ENCODE measurements around the gene MCM9.
A peak's percentile ranks its signal among the peaks of the same experiment; 100 is the strongest.

The MCM9 gene

DNA sequence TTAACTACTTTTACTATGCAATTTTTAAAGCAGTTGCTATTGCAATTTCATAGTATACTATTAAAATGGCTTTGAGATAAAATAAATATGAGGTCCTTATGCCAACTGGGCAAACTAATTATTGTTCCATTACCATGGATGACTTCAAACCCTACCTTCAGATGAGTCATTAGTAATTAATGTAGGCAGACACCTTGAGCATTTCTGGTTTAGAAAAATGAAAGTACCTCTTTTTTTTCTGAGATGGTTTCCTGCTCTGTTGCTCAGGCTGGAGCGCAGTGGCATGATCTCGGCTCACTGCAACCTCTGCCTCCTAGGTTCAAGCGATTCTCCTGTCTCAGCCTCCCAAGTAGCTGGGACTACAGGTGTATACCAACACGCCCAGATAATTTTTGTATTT is 29.1 kb downstream of the MCM9 start:
- H3K27me3 ChIP-seq (ENCODE audit: control insufficient read depth in 1 of 2, insufficient read depth in 2 of 2, low read length in 2 of 2) = no peaks in the 10 kb centered on the region
- H3K4me1 ChIP-seq (ENCODE audit: control insufficient read depth, insufficient read depth, low read length) = no peaks in the 10 kb centered on the region
- H3K36me3 ChIP-seq (ENCODE audit: control insufficient read depth in 2 of 2, insufficient read depth in 2 of 2, low read length in 2 of 2) = peaks cover 9 to 25% of the 10 kb centered on the region in 2 donors
- H3K9me3 ChIP-seq (ENCODE audit: control insufficient read depth in 2 of 2, low read length in 2 of 2) = no peaks in the 10 kb centered on the region
- H3K4me3 ChIP-seq (ENCODE audit: low read length in 2 of 2) = no peak overlapping the region
- H3K27ac ChIP-seq (ENCODE audit: low read length) = no peak overlapping the region
- H3K9ac ChIP-seq (ENCODE audit: low read length in 2 of 2) = no peak overlapping the region

DNA sequence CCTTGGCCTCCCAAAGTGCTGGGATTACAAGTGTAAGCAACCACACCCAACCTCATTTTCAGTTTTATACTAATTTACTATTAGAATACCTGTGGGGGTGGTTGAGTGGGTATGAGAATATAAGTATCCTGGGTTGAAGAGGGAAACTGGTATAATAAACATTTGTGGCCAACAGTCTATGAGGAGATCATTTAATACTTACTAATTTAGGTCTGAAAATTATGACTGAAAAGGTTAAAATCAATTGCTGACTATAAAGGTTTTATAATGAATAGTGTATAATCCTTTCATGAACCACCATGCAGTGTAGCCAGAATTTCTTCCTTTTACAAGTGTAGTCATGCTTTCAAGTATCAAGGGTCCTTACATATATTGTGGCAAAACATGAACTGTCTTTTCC is 29.9 kb downstream of the MCM9 start:
- H3K27ac ChIP-seq (ENCODE audit: low read length) = no peak overlapping the region
- no peaks in the 10 kb centered on the region for H3K4me1 ChIP-seq (ENCODE audit: control insufficient read depth, insufficient read depth, low read length)
- no peaks in the 10 kb centered on the region for H3K27me3 ChIP-seq (ENCODE audit: control insufficient read depth in 1 of 2, insufficient read depth in 2 of 2, low read length in 2 of 2)
- H3K9me3 ChIP-seq (ENCODE audit: control insufficient read depth in 2 of 2, low read length in 2 of 2) = no peaks in the 10 kb centered on the region
- H3K36me3 ChIP-seq (ENCODE audit: control insufficient read depth in 2 of 2, insufficient read depth in 2 of 2, low read length in 2 of 2) = peaks cover 6 to 20% of the 10 kb centered on the region in 2 donors
- H3K4me3 ChIP-seq (ENCODE audit: low read length in 2 of 2) = no peak overlapping the region
- H3K9ac ChIP-seq (ENCODE audit: low read length in 2 of 2) = no peak overlapping the region

DNA sequence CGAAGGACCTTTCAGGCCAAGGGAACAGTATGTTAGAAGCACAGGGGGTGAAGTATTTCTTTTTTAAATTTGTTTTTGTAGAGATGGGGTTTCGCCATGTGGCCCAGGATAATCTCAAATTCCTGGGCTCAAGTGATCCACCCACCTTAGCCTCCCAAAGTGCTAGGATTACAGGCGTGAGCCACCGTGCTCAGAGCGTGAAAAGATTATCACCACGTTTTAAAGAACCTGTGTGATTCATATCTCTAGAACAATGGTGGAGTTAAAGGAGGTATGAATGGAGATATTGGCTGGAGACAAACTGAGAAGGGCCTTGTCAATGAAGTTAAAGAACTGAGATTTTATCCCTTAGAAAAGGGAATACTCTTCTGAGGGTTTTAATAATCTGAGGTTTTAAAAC is 31.3 kb downstream of the MCM9 start:
- H3K27ac ChIP-seq (ENCODE audit: low read length) = no peak overlapping the region
- H3K36me3 ChIP-seq (ENCODE audit: control insufficient read depth in 2 of 2, insufficient read depth in 2 of 2, low read length in 2 of 2) = peaks cover 9 to 18% of the 10 kb centered on the region in 2 donors
- H3K9ac ChIP-seq (ENCODE audit: low read length in 2 of 2) = no peak overlapping the region
- H3K4me3 ChIP-seq (ENCODE audit: low read length in 2 of 2) = no peak overlapping the region
- no peaks in the 10 kb centered on the region for H3K4me1 ChIP-seq (ENCODE audit: control insufficient read depth, insufficient read depth, low read length)
- no peaks in the 10 kb centered on the region for H3K27me3 ChIP-seq (ENCODE audit: control insufficient read depth in 1 of 2, insufficient read depth in 2 of 2, low read length in 2 of 2)
- no peaks in the 10 kb centered on the region for H3K9me3 ChIP-seq (ENCODE audit: control insufficient read depth in 2 of 2, low read length in 2 of 2)

DNA sequence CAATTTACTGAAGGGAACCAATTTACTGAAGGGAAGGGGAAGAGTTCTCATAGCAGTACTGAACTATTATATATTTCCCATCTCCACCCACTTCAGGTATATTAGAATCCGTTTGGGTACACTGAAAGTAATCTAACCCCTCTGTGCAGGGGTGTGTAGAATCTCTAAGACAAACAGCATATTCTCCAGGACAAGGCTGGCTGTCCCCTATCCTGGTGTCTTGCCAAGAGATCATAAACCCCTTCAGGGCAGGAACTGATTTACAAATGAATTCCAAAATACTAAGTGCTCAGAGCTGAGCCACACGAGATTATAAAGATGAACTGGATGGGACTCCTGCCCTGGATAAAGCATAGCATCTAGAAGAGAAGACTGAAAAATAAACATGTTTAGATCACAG is 31.8 kb downstream of the MCM9 start:
- peaks cover 9 to 18% of the 10 kb centered on the region in 2 donors for H3K36me3 ChIP-seq (ENCODE audit: control insufficient read depth in 2 of 2, insufficient read depth in 2 of 2, low read length in 2 of 2)
- no peak overlapping the region for H3K4me3 ChIP-seq (ENCODE audit: low read length in 2 of 2)
- no peaks in the 10 kb centered on the region for H3K4me1 ChIP-seq (ENCODE audit: control insufficient read depth, insufficient read depth, low read length)
- H3K27ac ChIP-seq (ENCODE audit: low read length) = no peak overlapping the region
- H3K27me3 ChIP-seq (ENCODE audit: control insufficient read depth in 1 of 2, insufficient read depth in 2 of 2, low read length in 2 of 2) = no peaks in the 10 kb centered on the region
- peak overlapping the region in 1 of 2 donors; percentile 17 for H3K9ac ChIP-seq (ENCODE audit: low read length in 2 of 2)
- H3K9me3 ChIP-seq (ENCODE audit: control insufficient read depth in 2 of 2, low read length in 2 of 2) = no peaks in the 10 kb centered on the region

DNA sequence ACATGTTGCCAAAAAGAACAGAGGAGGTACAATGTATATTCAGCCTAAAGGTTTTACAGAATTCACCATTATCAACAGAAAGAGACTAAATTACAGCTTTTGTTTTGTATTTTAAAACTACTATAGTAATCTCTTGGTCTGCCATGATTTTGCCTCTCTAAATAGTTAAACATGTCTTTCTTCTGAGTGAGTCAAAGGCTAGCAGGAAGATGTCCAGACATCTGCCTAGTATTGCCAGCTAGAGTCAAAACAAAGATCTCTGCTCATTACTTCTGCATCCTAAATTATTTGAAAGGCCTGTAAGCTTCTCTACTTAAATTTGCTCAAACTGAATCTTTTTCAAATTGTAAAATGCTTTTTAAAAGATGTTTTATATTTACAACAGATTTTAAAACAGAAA is 32.2 kb downstream of the MCM9 start:
- no peak overlapping the region for H3K27ac ChIP-seq (ENCODE audit: low read length)
- no peaks in the 10 kb centered on the region for H3K4me1 ChIP-seq (ENCODE audit: control insufficient read depth, insufficient read depth, low read length)
- H3K9me3 ChIP-seq (ENCODE audit: control insufficient read depth in 2 of 2, low read length in 2 of 2) = no peaks in the 10 kb centered on the region
- H3K27me3 ChIP-seq (ENCODE audit: control insufficient read depth in 1 of 2, insufficient read depth in 2 of 2, low read length in 2 of 2) = no peaks in the 10 kb centered on the region
- H3K9ac ChIP-seq (ENCODE audit: low read length in 2 of 2) = no peak overlapping the region
- H3K36me3 ChIP-seq (ENCODE audit: control insufficient read depth in 2 of 2, insufficient read depth in 2 of 2, low read length in 2 of 2) = peaks cover 7 to 15% of the 10 kb centered on the region in 2 donors
- no peak overlapping the region for H3K4me3 ChIP-seq (ENCODE audit: low read length in 2 of 2)

DNA sequence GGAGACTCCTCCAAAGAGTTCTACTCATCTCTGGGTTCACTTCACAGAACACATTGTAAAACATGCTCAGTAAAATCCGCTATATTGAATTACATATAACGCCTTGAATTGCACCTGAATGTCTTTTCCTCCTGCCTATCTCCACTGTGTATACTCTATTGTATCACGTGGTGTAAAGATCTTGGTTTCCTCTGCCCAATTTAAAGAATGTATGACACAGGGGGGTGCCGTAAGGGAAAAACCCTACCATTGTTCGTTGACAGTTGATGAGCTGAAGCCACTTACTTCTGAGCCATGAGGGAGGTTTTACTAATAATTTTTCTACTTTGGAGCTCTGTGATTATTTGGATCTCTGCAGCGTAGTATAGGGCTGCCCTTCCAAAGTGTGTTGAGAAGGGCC is 35.0 kb downstream of the MCM9 start:
- Histone ChIP-seq H3K27ac (ENCODE audit: low read length) (no peak overlapping the region), H3K27me3 (ENCODE audit: control insufficient read depth in 1 of 2, insufficient read depth in 2 of 2, low read length in 2 of 2) (no peaks in the 10 kb centered on the region), H3K4me1 (ENCODE audit: control insufficient read depth, insufficient read depth, low read length) (no peaks in the 10 kb centered on the region), H3K9ac (ENCODE audit: low read length in 2 of 2) (no peak overlapping the region), H3K36me3 (ENCODE audit: control insufficient read depth in 2 of 2, insufficient read depth in 2 of 2, low read length in 2 of 2) (peaks cover 4 to 7% of the 10 kb centered on the region in 2 donors), H3K9me3 (ENCODE audit: control insufficient read depth in 2 of 2, low read length in 2 of 2) (no peaks in the 10 kb centered on the region), H3K4me3 (ENCODE audit: low read length in 2 of 2) (no peak overlapping the region)

DNA sequence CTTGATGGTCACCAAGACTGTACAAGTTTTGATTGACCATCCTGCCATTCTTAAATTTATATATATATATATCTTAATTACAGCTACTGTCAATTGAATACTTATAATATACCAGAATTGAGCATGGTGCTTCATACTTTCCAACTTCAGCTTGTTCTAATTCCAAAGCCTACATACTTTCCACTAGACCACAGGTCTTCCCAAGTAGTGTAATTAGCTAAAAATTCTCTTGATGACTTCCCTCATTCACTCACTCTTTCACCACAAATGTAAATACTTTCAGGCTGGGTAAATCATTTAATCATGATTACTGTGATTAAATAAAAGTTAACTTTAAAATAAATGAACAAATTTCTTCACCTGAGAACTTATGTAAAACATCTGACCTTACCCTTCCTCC is 37.6 kb downstream of the MCM9 start:
- no peaks in the 10 kb centered on the region for H3K4me1 ChIP-seq (ENCODE audit: control insufficient read depth, insufficient read depth, low read length)
- no peaks in the 10 kb centered on the region for H3K9me3 ChIP-seq (ENCODE audit: control insufficient read depth in 2 of 2, low read length in 2 of 2)

DNA sequence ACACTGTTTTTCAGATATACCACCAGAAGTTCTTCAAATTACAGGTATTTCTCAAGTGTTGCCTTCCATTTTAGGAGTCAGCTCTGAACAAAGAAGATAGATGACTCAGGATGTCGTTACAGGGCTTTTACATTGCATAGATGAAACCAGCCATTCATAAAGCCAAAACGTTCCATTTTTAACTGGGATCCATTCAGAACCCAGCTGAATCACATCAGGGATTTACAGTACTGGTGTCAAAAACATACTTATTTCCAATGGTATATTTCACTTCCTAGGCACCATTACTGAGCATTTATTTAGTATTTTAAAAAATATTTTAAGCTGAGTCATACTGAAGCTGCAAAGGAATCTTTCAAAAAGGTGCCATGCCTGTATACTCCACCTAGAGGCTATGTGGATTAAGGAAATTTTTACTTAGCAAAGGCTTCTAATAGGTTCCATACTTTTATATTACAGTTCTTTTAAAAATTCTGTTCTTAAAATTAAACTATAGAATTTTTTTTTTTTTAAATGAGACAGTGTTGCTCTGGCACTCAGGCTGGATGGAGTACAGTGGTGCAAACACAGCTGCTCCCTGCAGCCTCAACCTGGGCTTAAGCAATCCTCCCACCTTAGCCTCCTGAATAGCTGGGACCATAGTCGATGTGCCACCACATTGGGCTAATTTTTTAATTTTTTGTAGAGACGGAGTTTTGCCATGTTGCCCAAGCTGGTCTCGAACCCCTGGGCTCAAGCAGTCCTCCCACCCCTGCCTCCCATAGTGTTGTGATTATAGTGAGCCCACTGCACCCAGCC is 38.4 kb downstream of the MCM9 start:
- Histone ChIP-seq H3K9ac (ENCODE audit: low read length in 2 of 2) (no peak overlapping the region), H3K4me1 (ENCODE audit: control insufficient read depth, insufficient read depth, low read length) (no peaks in the 10 kb centered on the region), H3K4me3 (ENCODE audit: low read length in 2 of 2) (no peak overlapping the region), H3K27ac (ENCODE audit: low read length) (no peak overlapping the region), H3K36me3 (ENCODE audit: control insufficient read depth in 2 of 2, insufficient read depth in 2 of 2, low read length in 2 of 2) (peaks cover 0 to 3% of the 10 kb centered on the region in 2 donors), H3K27me3 (ENCODE audit: control insufficient read depth in 1 of 2, insufficient read depth in 2 of 2, low read length in 2 of 2) (no peaks in the 10 kb centered on the region), H3K9me3 (ENCODE audit: control insufficient read depth in 2 of 2, low read length in 2 of 2) (no peaks in the 10 kb centered on the region)

More for the DNA sequence above, 37.6 kb downstream of the MCM9 start:
- Histone ChIP-seq H3K27ac (ENCODE audit: low read length) (no peak overlapping the region), H3K36me3 (ENCODE audit: control insufficient read depth in 2 of 2, insufficient read depth in 2 of 2, low read length in 2 of 2) (peaks cover 0 to 3% of the 10 kb centered on the region in 2 donors), H3K27me3 (ENCODE audit: control insufficient read depth in 1 of 2, insufficient read depth in 2 of 2, low read length in 2 of 2) (no peaks in the 10 kb centered on the region), H3K9ac (ENCODE audit: low read length in 2 of 2) (no peak overlapping the region), H3K4me3 (ENCODE audit: low read length in 2 of 2) (no peak overlapping the region)

DNA sequence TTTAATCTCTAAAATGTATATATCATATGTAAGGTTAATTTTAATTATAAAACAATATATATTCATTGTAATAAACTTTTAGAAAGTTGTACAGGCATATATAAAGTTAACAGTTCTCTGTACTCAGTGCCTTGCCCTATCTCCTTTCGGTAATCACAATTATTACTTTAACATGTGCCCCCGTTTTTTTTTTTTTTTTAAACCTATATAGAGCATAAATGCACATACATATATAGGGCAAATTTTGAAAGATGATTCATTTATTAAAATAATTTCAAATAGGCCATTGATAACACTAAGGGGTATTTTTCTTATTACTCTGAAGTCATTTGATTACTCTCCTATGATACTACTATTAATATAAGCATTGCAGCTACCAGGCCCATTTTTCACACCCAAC is 39.1 kb downstream of the MCM9 start:
- Histone ChIP-seq H3K9ac (ENCODE audit: low read length in 2 of 2) (no peak overlapping the region), H3K36me3 (ENCODE audit: control insufficient read depth in 2 of 2, insufficient read depth in 2 of 2, low read length in 2 of 2) (peaks cover 0 to 3% of the 10 kb centered on the region in 2 donors), H3K4me3 (ENCODE audit: low read length in 2 of 2) (no peak overlapping the region), H3K27me3 (ENCODE audit: control insufficient read depth in 1 of 2, insufficient read depth in 2 of 2, low read length in 2 of 2) (no peaks in the 10 kb centered on the region), H3K27ac (ENCODE audit: low read length) (no peak overlapping the region), H3K4me1 (ENCODE audit: control insufficient read depth, insufficient read depth, low read length) (no peaks in the 10 kb centered on the region), H3K9me3 (ENCODE audit: control insufficient read depth in 2 of 2, low read length in 2 of 2) (no peaks in the 10 kb centered on the region)

DNA sequence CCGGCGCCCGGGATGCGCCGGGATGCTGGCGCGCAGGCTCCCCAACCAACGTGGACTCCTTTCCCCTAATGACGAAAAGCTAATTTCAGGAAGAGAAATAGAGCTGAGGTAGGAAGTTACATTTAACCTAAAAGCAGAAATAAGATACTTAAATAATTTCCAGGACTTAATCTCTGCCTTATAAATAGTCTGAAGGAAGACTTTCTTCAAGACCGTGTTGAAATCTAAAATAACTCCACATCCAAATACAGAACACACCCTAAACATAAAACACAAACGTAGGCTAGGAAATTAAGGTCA is 39.7 kb downstream of the MCM9 start:
- Histone ChIP-seq H3K9me3 (ENCODE audit: control insufficient read depth in 2 of 2, low read length in 2 of 2) (no peaks in the 10 kb centered on the region), H3K27me3 (ENCODE audit: control insufficient read depth in 1 of 2, insufficient read depth in 2 of 2, low read length in 2 of 2) (no peaks in the 10 kb centered on the region), H3K36me3 (ENCODE audit: control insufficient read depth in 2 of 2, insufficient read depth in 2 of 2, low read length in 2 of 2) (peaks cover 0 to 3% of the 10 kb centered on the region in 2 donors), H3K9ac (ENCODE audit: low read length in 2 of 2) (peak overlapping the region; percentile 1 to 55), H3K4me3 (ENCODE audit: low read length in 2 of 2) (peak overlapping the region; percentile 66 to 89), H3K27ac (ENCODE audit: low read length) (peak overlapping the region; percentile 79), H3K4me1 (ENCODE audit: control insufficient read depth, insufficient read depth, low read length) (no peaks in the 10 kb centered on the region)

DNA sequence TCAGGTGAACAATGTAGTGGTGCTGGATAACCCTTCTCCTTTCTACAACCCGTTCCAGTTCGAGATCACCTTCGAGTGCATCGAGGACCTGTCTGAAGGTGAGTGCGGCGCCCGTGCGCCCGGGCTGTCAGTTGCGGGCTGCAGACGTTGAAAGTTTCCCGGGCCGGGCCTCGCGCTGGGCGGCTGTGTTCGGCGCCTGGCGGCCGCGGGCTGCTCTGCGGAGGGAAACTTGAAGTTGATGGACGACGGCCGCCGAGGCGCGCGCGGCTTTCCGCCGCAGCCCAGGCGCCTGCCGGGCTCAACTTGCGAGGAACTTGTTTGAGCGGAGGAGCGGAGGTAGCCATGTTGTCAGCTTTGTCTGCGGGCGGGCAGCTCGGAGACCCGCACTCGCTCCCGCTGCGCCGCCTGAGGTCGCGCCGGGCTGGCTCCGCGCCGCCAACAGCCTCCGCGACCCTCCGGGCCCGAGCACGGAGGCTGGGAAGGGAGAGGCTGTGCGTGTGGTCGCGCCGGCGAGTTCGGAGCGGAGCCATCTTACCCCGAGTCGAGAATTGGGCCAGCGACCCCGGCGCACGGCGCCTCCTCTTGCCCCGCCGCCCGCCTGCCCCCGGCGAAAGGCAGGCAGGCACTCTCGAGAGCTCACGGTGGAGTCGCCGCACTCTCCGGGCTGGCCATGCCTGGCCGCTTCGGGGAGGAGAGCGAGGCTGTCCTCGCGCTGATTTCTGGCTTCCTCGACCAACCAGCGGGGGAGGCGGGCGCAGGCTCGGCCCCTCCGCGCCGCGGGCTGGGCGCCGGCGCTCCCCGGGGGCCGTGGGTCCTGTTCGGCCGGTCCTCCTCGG is 40.3 kb downstream of the MCM9 start:
- Histone ChIP-seq H3K4me3 (ENCODE audit: low read length in 2 of 2) (peak overlapping the region; percentile 66 to 89), H3K9ac (ENCODE audit: low read length in 2 of 2) (peak overlapping the region; percentile 55 to 76), H3K9me3 (ENCODE audit: control insufficient read depth in 2 of 2, low read length in 2 of 2) (no peaks in the 10 kb centered on the region), H3K27ac (ENCODE audit: low read length) (peak overlapping the region; percentile 79), H3K36me3 (ENCODE audit: control insufficient read depth in 2 of 2, insufficient read depth in 2 of 2, low read length in 2 of 2) (peaks cover 0 to 3% of the 10 kb centered on the region in 2 donors), H3K4me1 (ENCODE audit: control insufficient read depth, insufficient read depth, low read length) (no peaks in the 10 kb centered on the region), H3K27me3 (ENCODE audit: control insufficient read depth in 1 of 2, insufficient read depth in 2 of 2, low read length in 2 of 2) (no peaks in the 10 kb centered on the region)

All from stomach smooth muscle (tissue), 2 donors.